HEK293 (cell line): ENCODE data around the gene PSRC1.

Experiments used
- ZNF146 ChIP-seq: fragments of 450-650 bp; formaldehyde crosslinking; IDR thresholded peaks from 2 replicates; pipeline ENCODE4 v1.5.1; 2016; ENCODE audit warnings: missing biosample characterization, missing genetic modification characterization
- ZNF175 ChIP-seq: fragments of 450-650 bp; formaldehyde crosslinking; IDR thresholded peaks from 2 replicates; pipeline ENCODE4 v1.5.1; 2016; ENCODE audit warnings: missing biosample characterization, missing genetic modification characterization
- ZNF19 ChIP-seq: fragments of 450-650 bp; formaldehyde crosslinking; IDR thresholded peaks from 2 replicates; pipeline ENCODE4; 2016; ENCODE audit warnings: missing biosample characterization, missing genetic modification characterization, low read depth
- ZNF24 ChIP-seq: fragments of 450-650 bp; formaldehyde crosslinking; IDR thresholded peaks from 2 replicates; pipeline ENCODE4 v1.5.1; 2016; ENCODE audit warnings: missing biosample characterization, missing genetic modification characterization
- ZNF416 ChIP-seq: fragments of 450-650 bp; formaldehyde crosslinking; IDR thresholded peaks from 2 replicates; pipeline ENCODE4 v1.5.1; 2016; ENCODE audit warnings: missing biosample characterization, missing genetic modification characterization
- ZNF623 ChIP-seq: fragments of 450-650 bp; formaldehyde crosslinking; IDR thresholded peaks from 2 replicates; pipeline ENCODE4 v1.5.1; 2016; ENCODE audit warnings: missing biosample characterization, missing genetic modification characterization
- ZNF624 ChIP-seq: fragments of 450-650 bp; formaldehyde crosslinking; IDR thresholded peaks from 2 replicates; pipeline ENCODE4 v1.5.1; 2017; ENCODE audit warnings: missing biosample characterization, missing genetic modification characterization
- ZNF701 ChIP-seq: fragments of 450-650 bp; formaldehyde crosslinking; IDR thresholded peaks from 2 replicates; pipeline ENCODE4 v1.5.1; 2016; ENCODE audit warnings: missing biosample characterization, missing genetic modification characterization
- TF ChIP-seq, protein P1 (sequence below): fragments of 450-650 bp; formaldehyde crosslinking; IDR thresholded peaks from 2 replicates; pipeline ENCODE4 v1.5.1; 2016; ENCODE audit warnings: missing biosample characterization, missing genetic modification characterization

- TF ChIP-seq ZNF19 (tag by site-specific recombination) (no peak), ZNF175 (tag by site-specific recombination) (no peak), ZNF24 (tag by site-specific recombination) (no peak), ZNF624 (tag by site-specific recombination) (no peak), ZNF701 (no peak), ZNF146 (tag by site-specific recombination) (no peak), ZNF416 (tag by site-specific recombination) (no peak), ZNF623 (no peak)
- TF ChIP-seq, protein P1, sequence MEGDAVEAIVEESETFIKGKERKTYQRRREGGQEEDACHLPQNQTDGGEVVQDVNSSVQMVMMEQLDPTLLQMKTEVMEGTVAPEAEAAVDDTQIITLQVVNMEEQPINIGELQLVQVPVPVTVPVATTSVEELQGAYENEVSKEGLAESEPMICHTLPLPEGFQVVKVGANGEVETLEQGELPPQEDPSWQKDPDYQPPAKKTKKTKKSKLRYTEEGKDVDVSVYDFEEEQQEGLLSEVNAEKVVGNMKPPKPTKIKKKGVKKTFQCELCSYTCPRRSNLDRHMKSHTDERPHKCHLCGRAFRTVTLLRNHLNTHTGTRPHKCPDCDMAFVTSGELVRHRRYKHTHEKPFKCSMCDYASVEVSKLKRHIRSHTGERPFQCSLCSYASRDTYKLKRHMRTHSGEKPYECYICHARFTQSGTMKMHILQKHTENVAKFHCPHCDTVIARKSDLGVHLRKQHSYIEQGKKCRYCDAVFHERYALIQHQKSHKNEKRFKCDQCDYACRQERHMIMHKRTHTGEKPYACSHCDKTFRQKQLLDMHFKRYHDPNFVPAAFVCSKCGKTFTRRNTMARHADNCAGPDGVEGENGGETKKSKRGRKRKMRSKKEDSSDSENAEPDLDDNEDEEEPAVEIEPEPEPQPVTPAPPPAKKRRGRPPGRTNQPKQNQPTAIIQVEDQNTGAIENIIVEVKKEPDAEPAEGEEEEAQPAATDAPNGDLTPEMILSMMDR (tag by site-specific recombination), result no peak
Measured at GRCh38 chr1:109272021-109272799, 10.7 kb downstream of the PSRC1 start.
